GM04504 (cell line): Measurements from ENCODE around the gene MTG2.
"Not testable (repeated sequence)": the region's sequence is repeated elsewhere in the genome, so short reads cannot be mapped to it uniquely, and the experiment has no call there.

Source experiments
- DNase-seq: peaks from one replicate; pipeline ENCODE4 v3.0.0-alpha.2; 2012; ENCODE audit warnings: low read depth

The MTG2 gene

DNA sequence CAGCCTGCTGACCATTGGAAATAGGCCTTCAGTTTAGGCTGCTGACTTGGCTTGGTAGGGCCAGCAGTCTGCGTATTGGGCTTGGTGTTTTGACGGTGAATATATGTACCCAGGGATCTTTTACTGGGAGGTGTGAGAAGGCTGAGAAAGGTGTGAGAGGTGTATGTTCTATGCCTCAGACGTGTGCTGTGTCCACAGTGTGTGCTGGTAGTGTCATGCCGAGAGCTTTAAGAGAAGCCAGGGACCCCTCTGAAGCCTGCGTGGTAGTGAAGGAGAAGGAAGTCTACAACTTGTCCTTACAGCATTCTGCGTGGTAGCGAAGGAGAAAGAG, 37.2 kb upstream of the MTG2 start:
- no peak for DNase-seq

DNA sequence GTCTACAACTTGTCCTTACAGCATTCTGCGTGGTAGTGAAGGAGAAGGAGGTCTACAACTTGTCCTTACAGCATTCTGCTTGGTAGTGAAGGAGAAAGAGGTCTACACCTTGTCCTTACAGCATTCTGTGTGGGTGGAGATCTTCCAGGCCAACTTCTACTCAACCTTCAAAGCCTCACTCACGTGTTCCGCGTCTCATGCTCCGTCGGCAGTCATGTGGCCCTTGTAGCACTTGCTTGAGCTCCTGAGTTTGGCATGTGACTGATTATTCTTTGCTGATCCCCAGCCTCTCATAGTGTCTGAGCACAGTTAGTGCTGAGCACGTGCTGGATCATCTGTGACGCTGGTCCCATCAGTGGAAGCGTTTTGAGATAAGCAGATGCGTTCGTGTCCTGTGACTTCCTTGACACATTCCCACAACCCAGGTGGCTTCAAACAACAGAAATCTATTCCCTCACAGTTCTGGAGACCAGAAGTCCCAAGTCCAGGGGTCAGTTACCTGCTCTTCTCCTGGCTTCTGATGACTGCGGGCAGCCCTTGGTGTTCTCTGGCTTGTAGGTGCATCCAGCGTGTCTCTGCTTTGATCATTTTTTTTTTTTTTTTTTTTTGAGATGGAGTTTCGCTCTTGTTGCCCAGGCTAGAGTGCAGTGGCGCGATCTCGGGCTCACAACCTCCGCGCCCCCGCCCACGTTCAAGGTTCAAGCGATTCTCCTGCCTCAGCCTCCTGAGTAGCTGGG, 36.6 kb upstream of the MTG2 start:
- DNase-seq: no peak

DNA sequence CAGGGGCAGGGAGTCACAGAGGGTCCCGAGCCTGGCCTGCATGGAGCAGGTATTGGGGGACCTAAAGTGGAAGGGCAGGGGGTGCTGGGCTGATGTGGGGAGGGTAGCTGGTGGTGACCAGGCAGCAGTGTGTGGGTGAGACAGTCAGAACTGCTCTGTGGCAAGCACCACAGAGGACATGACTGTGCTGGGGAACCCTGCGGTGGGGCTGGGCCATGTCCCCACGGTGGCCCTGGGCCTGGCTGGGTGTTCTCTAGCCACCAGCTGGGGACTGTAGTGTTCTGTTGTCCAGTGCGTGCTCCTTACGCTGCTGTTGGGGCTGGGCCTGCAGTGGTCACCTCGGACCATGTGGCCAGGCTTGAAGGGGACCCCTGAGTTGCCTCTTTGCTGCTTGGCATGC, 35.7 kb upstream of the MTG2 start:
- DNase-seq: no peak

DNA sequence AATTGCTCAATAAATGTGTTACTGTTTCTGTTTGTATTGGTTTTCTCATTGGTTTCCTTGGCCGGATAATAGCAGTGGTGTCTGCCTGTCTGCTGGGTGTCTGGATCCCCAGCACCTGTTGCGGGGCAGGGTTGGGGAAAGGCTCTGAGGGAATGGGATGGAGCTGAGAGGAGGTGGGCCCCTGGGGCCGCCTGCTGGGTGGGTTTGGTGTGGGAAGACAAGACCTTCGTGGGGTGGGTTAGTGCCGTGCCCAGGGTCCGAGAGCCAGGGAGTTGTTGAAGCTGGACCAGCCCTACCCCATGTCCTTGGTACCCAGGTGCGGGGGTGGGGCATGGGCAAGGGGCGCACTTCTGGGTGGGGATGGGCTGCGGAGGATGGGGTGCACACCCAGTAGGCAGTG, 35.3 kb upstream of the MTG2 start:
- DNase-seq: no peak

DNA sequence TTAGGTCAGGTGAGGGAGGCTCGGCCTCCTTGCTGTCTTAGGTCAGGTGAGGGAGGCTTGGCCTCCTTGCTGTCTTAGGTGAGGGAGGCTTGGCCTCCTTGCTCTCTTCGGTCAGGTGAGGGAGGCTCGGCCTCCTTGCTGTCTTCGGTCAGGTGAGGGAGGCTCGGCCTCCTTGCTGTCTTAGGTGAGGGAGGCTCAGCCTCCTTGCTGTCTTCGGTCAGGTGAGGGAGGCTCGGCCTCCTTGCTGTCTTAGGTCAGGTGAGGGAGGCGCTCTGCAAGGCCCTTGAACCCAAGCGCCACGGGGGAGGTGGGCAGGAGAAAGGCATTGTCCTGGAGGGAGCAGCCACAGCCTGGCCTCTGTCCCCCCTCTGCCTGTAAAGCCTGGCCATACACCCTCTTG, 34.4 kb upstream of the MTG2 start:
- not testable (repeated sequence) for DNase-seq

DNA sequence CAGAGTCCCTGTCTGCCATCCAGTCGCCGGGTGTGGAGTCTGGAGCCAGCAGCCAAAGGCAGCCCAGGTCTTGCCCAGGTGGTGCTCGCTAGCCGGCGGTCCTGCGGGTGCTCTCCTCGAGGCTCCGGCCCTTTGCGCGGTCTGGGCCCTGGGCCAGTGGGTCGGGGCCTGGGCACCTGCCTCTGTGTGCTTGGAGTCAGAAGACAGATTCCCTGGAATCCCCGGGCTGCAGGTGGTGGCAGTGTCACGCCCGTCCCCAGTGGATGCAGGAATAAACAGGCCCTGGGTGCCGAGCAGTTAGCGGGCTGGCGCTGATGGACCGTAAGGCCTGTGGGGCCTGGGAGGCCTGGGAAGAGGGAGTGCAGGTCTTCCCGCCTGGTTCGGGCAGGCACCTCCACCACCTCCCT, 33.9 kb upstream of the MTG2 start:
- no peak for DNase-seq

DNA sequence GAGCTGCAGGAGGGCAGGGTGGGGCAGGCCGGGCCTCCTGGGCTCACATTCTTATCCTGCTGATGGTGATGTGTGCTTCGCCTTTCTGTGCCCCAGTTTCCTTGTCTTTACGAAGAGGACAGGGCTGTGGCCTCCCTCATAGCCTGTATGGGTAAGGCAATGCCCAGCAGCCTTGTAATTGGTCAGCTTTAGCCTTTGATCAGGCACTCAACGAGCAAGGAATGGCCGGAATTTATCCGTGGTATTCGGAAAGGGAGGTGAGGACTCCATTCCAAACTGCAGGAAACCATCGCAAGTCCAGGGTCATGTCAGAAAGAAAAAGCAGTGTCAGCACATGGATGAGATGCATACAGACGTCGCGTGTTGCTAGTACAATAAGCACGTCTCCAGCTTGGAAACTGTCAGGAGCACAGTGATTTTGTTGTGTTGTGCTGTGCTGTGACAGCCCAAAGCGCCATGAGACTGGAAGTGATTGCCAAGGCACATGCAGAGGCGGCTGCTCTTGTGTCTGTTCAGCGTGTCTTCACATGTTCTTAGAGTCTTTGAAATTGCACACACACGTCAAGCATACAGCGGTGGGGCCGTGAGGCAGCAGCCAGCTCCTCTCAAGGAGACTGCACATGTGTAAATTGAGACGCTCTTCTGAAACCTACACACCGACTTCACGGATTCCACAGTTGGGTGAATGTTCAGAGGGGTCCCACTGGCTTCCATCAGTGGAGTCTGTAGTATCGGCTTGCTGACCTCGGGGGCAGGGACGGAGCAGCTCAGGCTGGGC, 33.1 kb upstream of the MTG2 start:
- DNase-seq: no peak

DNA sequence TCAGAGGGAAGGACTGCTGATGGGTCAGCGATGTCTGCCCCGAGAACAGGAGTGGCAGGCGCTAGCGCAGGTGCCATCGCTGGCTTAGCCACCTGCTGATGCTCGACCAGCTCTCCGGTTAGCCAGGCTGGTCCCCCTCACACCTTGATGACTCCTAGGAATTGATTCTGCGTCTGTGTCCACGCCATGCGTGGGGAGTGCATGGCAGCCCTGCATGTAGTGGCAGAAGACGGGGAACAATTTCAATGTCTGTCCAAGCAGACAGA, 32.6 kb upstream of the MTG2 start:
- no peak for DNase-seq

DNA sequence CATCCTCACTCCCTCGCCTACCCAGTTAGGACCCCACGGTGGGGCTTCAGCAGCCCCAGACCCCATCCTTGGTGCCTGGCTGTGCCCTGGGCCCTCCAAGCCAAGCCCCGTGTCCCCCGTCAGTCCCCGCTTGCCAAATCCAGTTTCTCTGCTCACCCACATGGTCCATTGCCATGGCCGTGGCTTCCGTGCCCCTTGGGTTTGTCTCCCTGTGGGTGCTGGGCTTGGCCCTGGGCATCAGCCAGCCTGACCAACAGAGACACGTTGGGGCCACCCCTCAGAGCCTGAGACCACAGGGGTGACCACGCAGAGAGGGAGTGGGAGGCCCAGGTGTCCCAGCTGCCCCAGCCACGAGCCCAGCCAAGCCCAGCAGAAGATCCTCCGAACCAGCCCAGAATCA, 31.6 kb upstream of the MTG2 start:
- DNase-seq: no peak

DNA sequence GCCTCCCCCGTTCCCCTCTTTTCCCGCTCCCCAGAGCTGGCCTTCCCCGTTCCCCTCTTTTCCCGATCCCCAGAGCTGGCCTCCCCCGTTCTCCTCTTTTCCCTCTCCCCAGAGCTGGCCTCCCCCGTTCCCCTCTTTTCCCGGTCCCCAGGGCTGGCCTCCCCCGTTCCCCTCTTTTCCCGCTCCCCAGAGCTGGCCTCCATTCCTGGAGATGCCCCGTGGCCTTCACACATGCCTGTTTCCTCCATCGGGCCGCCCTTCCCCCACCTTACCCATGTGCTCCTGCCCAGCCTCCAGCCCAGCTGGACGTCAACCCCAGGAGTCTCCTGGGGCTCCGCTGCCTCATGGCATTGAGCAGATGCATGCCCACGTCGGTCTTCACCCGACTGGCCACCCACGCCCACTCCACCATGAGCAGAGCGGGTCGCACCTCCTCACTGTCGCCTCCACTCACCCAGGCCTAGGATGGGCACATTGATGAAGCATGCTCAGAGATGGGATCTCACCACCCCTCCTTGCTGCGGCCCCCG, 30.9 kb upstream of the MTG2 start:
- DNase-seq: no peak

DNA sequence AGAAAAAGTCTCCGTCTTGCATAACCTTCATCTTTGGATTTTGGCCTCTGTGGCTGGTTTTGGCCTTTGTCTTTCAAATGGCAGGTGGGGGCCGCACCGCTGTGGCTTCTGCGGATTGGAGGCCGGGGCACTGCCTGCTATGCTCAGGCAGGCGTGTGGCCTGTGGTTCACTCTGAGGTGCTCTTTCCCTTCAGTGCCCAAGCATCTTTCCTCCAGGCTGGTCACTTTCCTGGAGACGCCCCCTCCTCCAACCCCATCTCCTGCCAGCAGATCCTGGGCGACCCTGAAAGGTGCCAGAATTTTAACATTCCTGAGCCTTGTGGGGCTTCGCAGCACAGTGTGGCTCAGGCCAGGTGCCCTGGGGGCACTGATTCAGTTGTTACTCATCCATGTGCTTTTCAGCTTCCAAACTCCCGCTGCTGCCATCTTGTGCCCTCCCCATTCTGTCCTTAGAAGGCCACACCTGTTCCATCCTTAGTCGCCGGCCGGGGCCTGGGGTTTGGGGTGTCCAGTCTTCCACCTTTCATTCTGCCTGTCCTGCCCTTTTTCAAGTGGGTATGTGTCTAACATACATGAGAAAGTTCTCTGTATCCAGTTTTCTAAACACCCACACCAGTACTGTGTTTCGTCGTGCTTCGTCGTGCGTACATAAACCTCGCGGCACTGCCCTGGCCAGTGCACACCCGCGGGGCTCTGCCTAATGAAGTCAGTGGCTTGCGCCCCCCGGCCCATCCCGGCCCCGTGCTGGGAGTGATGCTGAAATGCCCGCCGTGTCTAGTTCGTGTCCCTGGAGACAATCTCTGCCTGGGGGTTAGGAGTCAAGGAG, 27.2 kb upstream of the MTG2 start:
- no peak for DNase-seq

DNA sequence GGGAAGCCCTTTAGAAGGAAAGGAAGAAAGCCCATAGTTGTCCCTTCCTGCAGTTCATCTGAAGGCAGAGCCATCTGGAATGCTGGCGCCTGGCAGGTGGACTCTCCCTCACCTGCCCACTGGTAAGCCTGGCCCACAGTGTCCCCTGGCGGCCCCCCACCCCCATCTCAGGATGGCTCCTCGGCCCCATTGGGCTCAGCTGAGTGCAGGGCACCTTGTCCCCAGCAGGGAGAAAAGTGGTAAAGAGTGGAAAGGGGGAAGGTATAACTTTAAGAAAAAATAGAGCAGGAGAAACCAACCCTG, 26.6 kb upstream of the MTG2 start:
- no peak for DNase-seq

DNA sequence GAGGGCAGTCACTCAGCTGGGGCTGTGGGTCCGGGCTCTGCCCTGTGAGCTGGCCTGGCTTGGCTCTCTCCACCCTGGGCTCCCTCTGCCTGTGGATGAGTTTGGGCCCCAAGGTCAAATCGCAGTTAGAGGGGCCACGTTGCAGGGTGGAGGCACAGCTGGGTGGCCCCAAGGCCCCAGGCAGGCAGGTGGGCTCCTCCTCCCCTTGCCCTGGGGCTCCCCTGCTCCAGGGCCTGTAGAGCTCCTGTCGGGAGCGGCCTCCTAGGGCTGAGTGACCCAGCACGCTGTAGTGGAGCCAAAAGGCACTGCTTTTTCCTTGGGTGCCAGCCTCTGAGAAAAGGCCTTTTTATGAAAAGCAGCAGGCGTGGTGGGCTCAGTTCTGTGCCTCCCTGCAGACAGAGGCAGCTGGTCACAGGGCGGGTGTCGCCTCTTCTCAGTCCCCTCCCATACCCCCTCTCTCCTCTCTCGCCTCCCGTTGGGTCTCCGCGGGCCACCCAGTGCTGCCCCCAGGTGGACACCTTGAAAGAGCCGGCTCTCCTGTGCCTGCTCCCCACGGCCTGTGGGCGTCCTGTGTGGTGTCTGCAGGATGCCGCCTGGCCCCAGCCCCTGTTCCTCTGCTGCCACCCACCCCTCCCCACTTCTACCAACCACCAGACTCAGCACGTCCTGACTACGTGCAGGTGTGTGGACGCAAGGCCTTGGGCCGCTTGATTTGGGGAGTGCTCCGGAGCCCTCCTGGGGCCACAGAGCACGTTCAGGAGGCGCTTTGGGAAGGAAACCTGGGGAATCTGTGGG, 26.0 kb upstream of the MTG2 start:
- DNase-seq: no peak

DNA sequence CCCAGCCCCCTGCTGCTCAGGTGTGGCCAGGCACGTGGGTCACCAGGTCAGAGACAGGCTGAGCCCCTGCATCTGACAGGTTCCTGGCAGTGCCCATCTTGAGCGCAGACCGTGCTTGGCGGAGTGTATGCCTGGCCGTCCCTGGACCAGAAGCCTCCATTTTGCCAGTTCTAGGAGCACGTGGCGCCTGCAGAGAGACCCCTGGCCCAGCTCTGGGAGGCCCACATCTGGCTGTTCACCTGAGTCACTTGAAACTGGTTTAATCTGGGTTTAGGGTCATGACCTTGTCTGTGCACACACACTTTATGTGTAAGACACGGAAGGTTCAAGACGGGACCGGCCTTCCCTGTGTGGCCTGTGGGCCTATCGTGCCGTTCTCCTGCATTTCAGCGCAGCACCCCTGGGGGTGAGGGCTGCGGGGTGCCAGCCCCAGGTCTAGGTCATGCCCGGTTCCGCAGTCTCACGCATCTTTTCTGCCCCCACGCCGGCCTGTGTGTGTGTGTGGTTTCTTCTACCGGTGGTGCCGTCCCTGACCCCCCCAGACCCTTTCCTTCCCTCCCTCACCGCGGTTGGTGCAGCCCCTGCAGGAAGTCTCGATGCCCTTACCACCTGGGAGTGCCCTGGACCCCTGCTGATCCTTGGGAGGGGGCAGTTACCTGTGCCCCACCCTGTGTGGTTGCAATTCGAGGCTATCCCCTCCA, 25.3 kb upstream of the MTG2 start:
- no peak for DNase-seq

DNA sequence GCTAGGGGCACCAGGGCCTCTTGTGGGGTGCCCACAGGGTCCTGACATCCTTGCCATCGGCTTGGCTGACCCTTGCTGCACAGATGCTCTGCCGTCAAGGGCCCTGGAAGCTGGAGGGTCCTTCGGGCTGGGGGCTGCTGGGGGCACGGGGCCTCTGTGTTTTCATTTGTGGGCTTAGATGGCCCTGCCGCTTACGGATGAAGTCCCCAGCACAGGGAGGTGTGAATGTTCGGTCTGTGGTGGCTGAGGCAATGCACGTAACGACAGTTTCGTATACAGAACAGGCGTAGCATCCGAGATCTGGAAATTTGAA, 24.8 kb upstream of the MTG2 start:
- DNase-seq: no peak

DNA sequence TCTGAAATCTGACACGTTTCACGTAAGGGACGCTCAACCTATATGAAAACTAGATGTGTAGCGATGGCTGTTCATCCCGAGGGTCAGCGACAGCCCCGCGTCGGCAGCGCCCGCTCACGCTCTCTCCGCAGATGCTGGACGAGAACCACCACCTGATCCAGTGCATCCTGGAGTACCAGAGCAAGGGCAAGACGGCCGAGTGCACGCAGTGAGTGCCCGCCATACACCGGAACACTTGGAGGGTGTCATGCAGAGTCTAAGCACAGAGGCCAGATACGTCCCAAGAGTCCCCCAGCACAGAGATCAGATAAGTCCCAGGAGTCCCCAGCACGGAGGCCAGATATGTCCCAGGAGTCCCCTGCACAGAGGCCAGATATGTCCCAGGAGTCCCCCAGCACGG, 24.3 kb upstream of the MTG2 start:
- no peak for DNase-seq

DNA sequence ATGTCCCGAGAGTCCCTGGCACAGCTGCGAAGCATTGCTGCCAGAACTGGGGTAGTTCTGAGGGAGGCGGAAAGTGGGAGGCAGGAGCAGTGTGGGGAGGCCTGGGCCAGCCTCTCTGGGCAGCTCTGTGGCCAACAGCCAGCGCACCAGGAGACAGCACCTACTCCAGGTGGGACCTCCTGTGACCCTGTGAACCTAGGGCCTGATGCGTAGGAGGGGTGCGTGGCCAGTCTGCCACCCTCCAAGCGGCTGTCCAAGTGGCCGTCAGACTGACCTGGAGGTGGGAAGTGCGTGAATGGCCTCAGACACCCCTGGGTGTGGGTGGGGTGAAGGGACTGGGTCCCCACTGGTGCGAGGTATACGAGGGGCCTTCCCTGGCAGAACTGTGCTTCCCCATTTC, 23.8 kb upstream of the MTG2 start:
- DNase-seq: no peak

DNA sequence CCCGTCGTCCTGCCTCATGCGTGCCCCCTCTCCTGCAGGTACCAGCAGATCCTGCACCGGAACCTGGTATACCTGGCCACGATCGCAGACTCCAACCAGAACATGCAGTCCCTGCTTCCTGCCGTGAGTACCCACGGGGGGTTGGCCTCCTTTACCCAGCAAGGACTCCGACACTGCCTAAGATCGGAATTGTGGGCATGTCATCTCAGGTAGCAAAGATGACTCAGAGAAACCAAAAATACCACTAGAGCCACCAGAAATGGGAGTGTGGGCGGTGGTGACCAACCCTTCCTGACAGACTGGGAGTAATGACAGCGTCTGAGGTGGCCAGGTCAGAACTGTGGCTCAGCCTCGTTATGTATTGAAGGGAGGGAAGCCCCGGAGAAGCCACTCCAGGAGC, 23.0 kb upstream of the MTG2 start:
- DNase-seq: no peak

DNA sequence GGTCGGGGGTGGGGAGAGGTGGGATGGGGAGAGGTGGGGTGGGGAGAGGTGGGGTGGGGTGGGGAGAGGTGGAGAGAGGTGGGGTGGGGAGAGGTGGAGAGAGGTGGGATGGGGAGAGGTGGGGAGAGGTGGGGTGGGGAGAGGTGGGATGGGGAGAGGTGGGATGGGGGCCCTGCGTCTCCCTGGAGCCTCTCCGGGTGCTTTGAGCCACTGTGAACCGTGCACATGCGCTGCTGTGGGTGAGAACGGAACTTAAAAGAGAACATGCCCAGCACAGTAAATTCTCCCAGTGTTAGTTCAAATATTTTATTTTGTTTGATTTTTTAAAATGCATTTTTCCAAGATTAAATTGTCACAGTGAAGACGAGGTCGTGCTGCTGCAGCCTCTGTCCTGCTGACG, 22.6 kb upstream of the MTG2 start:
- DNase-seq: no peak

DNA sequence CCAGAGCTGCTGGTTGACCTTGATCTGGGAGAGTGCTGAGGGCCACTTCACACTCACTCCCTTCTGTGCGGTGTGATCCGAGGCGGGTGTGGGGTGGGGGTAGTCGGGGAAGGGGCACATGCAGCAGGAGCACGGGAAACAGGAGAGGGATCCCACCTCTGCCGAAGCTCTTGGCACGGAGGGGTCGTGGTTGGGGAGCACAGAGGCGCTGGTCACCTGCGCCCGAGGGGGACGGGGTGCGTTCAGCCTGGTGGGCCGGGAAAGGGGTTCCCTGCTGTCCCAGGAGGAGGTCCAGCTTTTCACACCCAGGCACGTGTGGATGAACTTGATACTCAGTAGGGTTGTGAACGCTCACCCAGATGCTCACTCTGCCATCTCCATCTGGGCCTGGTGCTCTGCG, 22.0 kb upstream of the MTG2 start:
- no peak for DNase-seq

DNA sequence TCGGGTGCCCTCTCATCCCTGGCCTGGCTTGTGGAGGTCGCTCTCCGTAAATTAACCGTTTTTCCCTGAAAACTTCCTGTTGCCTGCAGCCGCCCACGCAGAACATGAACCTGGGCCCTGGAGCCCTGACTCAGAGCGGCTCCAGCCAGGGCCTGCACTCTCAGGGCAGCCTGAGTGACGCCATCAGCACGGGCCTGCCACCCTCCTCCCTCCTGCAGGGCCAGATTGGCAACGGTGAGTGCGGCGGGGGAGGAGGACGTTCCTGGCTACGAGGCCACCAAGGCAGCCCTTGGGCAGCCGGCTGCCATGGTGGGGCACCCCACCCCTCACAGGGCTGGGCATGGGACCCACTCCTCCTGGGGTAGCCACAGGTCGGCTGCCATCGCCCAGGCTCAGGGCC, 21.5 kb upstream of the MTG2 start:
- DNase-seq: no peak
